Nephron (organoid): Measurements from ENCODE around the gene ARAP1.

Source experiments
- H3K27ac Mint-ChIP-seq, 3 experiments: 2 replicates each; pipeline ENCODE4 v1.8.0; 2020; ENCODE audit warnings: mixed read lengths in 3 of 3, mild to moderate bottlenecking in 2 of 3, moderate library complexity in 1 of 3
- H3K27me3 Mint-ChIP-seq: 2 replicates; pipeline ENCODE4 v1.8.0; 2021; ENCODE audit warnings: low read depth, mild to moderate bottlenecking, moderate library complexity, mixed read lengths
- H3K36me3 Mint-ChIP-seq: 2 replicates; pipeline ENCODE4 v1.8.0; 2020; ENCODE audit warnings: low read depth, mixed read lengths
- H3K4me1 Mint-ChIP-seq: 2 replicates; pipeline ENCODE4 v1.8.0; 2020; ENCODE audit warnings: mixed read lengths
- H3K4me3 Mint-ChIP-seq, 3 experiments: 2 replicates each; pipeline ENCODE4 v1.8.0; 2020; ENCODE audit warnings: mild to moderate bottlenecking in 3 of 3, mixed read lengths in 3 of 3, moderate library complexity in 2 of 3
- H3K9me3 Mint-ChIP-seq: 2 replicates; pipeline ENCODE4 v1.8.0; 2020; ENCODE audit warnings: mixed read lengths
- CTCF ChIP-seq, 3 experiments: fragments of 200-600 bp; sonication (generic); IDR thresholded peaks; one replicate each; pipeline ENCODE4 v1.5.0; 2021; ENCODE audit warnings: antibody characterized with exemption in 3 of 3; ENCODE audit not compliant: unreplicated experiment in 3 of 3

Gene ARAP1

DNA sequence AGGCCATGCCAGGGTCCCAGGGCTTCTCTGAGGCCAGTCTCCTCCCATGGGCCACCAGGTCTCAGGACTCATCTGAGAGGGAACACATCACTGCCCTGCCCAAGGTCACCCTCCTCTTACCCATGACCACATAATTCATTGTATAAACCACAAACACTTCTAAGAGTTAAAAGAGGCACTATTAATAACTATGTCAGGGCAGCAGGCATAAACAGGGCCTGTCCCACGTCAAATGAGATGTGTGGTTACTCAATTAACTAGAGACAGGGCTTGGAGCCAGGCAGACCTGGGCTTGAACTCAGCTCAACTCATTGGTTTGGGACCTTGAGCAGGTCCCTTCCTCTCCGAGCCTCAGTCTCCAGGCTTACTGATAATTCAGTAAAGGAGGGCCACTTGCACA, 33.1 kb downstream of the ARAP1 start:
- Mint-ChIP-seq H3K4me3 (peak overlapping the region; percentile 53 to 89 (median 88)), H3K4me1 (peaks cover 63% of the 10 kb centered on the region), H3K27me3 (no peaks in the 10 kb centered on the region), H3K27ac (peak overlapping the region in 2 of 3 experiments; percentile 97 to 99), H3K36me3 (peaks cover 8% of the 10 kb centered on the region), H3K9me3 (no peaks in the 10 kb centered on the region)
- no peak for TF ChIP-seq CTCF (IDR thresholded peaks at IDR 0.05; ENCODE audit: unreplicated experiment in 3 of 3)

GRCh38 chr11:72718101-72718501, 34.1 kb downstream of the ARAP1 start:
- no peaks in the 10 kb centered on the region for H3K9me3 Mint-ChIP-seq
- H3K4me1 Mint-ChIP-seq = peaks cover 63% of the 10 kb centered on the region
- no peak for TF ChIP-seq CTCF (IDR thresholded peaks at IDR 0.05; ENCODE audit: unreplicated experiment in 3 of 3)
- H3K36me3 Mint-ChIP-seq = peaks cover 8% of the 10 kb centered on the region
- peak overlapping the region in 1 of 3 experiments; percentile 54 for H3K27ac Mint-ChIP-seq
- H3K27me3 Mint-ChIP-seq = no peaks in the 10 kb centered on the region
- H3K4me3 Mint-ChIP-seq = no peak overlapping the region

GRCh38 chr11:72716788-72717435, 35.3 kb downstream of the ARAP1 start:
- Mint-ChIP-seq H3K9me3 (no peaks in the 10 kb centered on the region), H3K4me3 (no peak overlapping the region), H3K4me1 (peaks cover 62% of the 10 kb centered on the region), H3K36me3 (peaks cover 12% of the 10 kb centered on the region), H3K27me3 (no peaks in the 10 kb centered on the region), H3K27ac (peak overlapping the region in 2 of 3 experiments; percentile 61 to 81)
- TF ChIP-seq CTCF (IDR thresholded peaks at IDR 0.05; ENCODE audit: unreplicated experiment in 3 of 3) = no peak

DNA sequence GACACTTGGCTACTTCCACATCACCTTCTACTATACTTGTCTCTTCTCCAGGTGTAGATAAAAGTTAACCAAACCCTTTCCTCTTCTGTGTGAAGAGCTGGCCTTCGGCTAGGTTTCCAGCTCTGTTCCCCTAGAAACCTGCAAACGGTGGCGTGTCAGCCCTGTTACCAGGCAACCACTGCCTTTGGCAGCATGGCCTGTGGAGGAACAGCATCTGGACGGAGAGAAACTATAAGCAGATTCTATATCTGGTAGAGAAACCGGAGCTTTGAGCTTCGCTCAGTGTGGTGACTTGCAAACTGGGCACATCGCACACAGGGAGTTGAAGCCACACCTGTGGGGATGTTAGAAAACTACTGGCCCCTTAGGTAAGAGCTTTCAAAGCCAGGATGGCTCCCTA, 35.9 kb downstream of the ARAP1 start:
- TF ChIP-seq CTCF (IDR thresholded peaks at IDR 0.05; ENCODE audit: unreplicated experiment in 3 of 3) = no peak
- Mint-ChIP-seq H3K27ac (peak overlapping the region; percentile 61 to 82 (median 81)), H3K36me3 (peaks cover 13% of the 10 kb centered on the region), H3K4me3 (peak overlapping the region in 1 of 3 experiments; percentile 64), H3K4me1 (peaks cover 58% of the 10 kb centered on the region), H3K27me3 (no peaks in the 10 kb centered on the region), H3K9me3 (no peaks in the 10 kb centered on the region)

DNA sequence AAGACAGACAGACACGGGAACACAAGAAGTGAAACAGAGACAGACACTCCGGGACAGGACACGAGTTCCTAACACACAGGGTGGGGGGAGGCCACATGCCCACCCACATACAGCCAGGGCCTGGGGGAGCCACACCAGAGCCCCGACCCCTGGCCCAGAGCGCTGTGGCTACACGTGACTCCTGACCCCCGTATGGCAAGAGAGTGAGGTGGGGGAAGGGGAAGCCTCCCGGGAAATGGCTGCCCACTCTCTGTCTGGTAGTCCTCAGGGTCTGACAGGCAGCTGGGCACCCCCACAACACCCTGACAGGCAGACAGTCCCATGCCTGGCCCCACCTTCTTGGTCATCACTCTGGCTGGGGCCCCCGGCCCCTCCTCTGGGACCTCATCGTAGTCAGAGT, 39.4 kb downstream of the ARAP1 start:
- Mint-ChIP-seq H3K4me3 (peak overlapping the region in 2 of 3 experiments; percentile 3 to 16), H3K27ac (peak overlapping the region; percentile 44 to 75 (median 71)), H3K9me3 (no peaks in the 10 kb centered on the region), H3K27me3 (no peaks in the 10 kb centered on the region), H3K4me1 (peaks cover 31% of the 10 kb centered on the region), H3K36me3 (peaks cover 43% of the 10 kb centered on the region)
- no peak for TF ChIP-seq CTCF (IDR thresholded peaks at IDR 0.05; ENCODE audit: unreplicated experiment in 3 of 3)

GRCh38 chr11:72712168-72712751, 39.9 kb downstream of the ARAP1 start:
- Mint-ChIP-seq H3K27me3 (no peaks in the 10 kb centered on the region), H3K9me3 (no peaks in the 10 kb centered on the region), H3K36me3 (peaks cover 48% of the 10 kb centered on the region), H3K27ac (peak overlapping the region; percentile 44 to 75 (median 71)), H3K4me3 (peak overlapping the region; percentile 3 to 66 (median 16)), H3K4me1 (peaks cover 31% of the 10 kb centered on the region)
- no peak for TF ChIP-seq CTCF (IDR thresholded peaks at IDR 0.05; ENCODE audit: unreplicated experiment in 3 of 3)
